ENCODE results near the gene USP33.
"Not testable (repeated sequence)": the region's sequence is repeated elsewhere in the genome, so short reads cannot be mapped to it uniquely, and the experiment has no call there.

GRCh38 chr1:77749489-77749888, 10.2 kb downstream of the USP33 start:
- not testable (repeated sequence) for TF ChIP-seq POLR2A, CTCF, POLR2AphosphoS5 (IDR thresholded peaks at IDR 0.05)
